HL-60/S4 (cell line): ENCODE results near the gene F13A1.

Experiments
- in situ Hi-C: fragments of 300-500 bp; cut with MboI; formaldehyde crosslinking; loops from 2 replicates; pipeline ENCODE4 v1.14.3; 2022; ENCODE audit warnings: low sequenced_read_pairs

The F13A1 gene

GRCh38 chr6:6319952-6320811, at the start of gene F13A1:
F13A1 (minus strand) TSS chr6:6320662; CDS start chr6:6318664, 1,998 bp downstream.
- in situ Hi-C loops, result no loop called here

DNA sequence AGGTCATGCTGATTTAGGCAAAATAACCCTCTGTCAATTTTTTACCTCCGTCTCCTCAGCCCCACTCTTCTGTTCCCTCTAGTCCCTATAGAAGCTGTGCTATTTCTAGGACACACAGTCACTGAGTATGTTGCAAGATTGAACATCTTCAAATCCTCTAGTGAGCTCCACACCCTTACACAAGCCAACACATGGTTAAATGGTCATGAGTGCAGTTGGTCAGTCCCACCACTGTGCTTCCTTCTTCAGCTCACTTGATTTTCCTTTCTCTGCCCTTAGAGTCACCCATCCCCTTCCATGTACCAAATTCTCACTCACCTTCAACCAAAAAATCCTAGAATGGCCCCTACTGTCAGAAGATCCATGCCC, 48.2 kb upstream of the F13A1 start:
- in situ Hi-C loops, result no loop called here

GRCh38 chr6:6368040-6368683, 47.7 kb upstream of the F13A1 start:
- in situ Hi-C loops, result no loop called here

- in situ Hi-C loops, result no loop called here
Measured at GRCh38 chr6:6366803-6367202, 46.3 kb upstream of the F13A1 start.

DNA sequence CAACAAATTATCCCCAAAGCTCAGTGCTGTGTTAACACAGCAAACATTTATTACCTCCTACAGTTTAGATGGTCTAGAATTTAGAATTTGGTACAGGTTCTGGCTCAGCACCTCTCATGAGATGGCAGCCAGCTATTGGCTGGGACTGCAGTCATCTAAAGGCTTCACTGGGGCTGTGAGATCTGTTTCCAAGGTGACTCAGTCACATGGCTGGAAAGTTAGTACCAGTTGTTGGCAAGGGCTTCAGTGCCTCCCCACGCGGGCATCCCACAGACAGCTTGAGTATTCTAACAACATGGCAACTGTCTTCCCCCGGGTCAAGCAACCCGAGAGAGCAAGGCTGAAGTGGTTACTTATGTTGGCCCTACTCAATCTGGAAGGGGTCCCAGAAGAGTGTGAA, 44.8 kb upstream of the F13A1 start:
- in situ Hi-C loops, result no loop called here

DNA sequence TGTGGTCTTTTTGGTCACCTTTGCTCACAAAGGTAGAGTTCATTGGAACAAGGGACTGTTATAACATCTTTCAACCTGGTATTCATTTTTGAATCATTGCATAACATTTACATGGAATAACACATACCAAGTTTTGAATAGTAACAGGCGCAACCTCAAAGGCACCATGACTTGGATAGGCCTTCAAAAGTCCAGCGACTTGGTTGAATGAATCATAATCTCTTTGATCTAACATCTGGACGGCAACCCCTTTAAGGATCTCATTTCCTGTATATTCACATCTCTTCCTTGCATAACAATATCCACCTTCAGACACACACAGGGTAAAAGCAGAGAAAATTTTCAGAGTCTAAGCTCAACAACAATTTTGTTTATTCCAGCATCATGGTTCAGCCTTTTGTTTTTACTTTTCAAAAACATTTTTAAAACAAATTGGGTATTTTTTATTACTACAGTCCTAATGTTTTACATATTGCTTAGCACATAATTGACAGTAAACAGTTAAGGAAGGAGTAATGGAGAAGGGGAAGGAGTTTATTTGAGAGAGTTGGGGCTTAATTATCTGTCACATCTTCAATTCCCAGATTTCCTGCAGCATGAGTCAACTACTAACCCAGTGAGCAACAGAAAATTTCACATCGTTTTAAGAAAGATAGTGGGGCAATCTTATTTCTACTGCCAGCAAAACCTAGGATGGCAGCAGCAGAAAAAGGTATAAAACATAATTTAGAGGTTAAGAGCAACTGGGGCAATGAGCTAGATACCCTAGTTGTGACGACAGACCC, 41.8 kb upstream of the F13A1 start:
- in situ Hi-C loops, result no loop called here

- in situ Hi-C loops, result no loop called here
Measured at GRCh38 chr6:6357530-6357929, 37.1 kb upstream of the F13A1 start.

DNA sequence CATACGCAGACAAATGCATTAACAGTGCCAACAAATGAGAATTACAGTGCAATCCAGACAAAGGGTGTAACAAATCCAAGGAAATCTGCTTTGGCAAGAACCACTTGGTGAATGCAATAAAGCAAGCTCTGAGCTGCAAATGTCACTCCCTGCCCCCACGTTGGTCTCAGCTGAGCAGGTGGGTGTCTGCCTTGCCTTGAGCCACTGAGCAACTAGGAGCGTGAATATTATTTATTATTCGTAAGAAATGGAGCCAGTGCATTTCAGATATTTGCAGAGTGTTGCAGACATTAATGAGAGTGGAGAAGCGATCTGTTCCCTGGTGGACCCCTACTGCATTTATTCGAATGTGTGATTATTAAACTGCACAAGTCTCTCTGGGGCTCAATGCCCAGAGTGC, 36.6 kb upstream of the F13A1 start:
- in situ Hi-C loops, result no loop called here

DNA sequence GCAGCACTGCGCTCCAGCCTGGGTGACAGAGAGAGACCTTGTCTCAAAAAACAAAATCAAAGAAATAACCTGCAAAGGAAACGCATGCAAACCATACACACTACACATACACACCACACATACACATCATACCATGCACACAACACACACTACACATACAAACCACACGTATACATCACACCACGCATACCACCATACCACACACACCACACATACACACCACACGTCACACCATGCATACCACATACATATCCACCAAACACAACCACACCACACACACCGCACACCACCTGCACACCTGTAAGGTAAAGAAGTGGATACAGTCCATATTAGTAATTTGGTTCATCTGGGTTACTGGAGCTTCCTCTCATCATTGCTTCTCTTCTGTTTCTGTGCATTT, 32.3 kb upstream of the F13A1 start:
- in situ Hi-C loops, result no loop called here

DNA sequence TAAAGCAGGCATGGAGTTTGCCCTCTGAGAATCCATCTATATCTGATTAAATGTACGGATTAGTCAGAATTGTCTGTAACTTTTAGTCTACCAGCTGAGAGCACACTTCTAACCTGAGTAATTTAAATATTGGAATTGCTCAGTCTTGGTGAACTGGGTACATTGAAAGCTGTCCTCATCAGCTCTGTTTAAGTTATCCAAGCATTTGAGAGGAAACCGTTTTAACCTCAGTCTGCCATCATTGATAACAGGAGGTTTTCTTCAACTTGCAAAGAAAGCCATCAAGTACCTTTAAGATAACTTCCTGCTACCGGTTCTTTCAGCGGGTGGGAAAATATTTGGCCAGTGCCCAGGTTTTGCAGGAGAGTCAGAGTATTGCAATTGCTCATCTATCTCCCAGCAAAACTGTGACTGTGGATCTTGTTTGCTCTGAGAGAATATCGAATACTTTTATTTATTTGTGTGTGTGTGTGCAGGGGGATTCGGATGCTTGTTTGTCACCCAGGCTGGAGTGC, 31.1 kb upstream of the F13A1 start:
- in situ Hi-C loops, result no loop called here

- in situ Hi-C loops, result no loop called here
Measured at GRCh38 chr6:6350696-6351095, 30.2 kb upstream of the F13A1 start.

DNA sequence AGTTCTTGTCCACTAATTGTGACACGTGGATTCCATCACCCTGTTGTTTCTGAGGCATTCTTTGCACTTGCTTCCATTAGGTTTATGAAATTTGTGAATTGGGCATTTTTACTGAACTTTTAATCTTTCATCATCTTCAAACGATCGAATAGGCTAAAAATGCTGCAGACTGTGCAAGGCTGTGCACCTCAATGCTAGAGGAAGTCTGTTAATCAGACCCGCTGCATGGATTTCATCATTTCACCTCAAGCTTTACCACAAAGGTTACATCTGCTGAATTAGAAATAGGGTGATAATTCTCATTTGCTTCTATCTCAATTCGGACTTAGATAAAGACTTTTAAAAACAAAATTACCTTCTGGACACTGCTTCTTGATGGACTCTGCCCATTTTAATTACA, 27.8 kb upstream of the F13A1 start:
- in situ Hi-C loops, result no loop called here

DNA sequence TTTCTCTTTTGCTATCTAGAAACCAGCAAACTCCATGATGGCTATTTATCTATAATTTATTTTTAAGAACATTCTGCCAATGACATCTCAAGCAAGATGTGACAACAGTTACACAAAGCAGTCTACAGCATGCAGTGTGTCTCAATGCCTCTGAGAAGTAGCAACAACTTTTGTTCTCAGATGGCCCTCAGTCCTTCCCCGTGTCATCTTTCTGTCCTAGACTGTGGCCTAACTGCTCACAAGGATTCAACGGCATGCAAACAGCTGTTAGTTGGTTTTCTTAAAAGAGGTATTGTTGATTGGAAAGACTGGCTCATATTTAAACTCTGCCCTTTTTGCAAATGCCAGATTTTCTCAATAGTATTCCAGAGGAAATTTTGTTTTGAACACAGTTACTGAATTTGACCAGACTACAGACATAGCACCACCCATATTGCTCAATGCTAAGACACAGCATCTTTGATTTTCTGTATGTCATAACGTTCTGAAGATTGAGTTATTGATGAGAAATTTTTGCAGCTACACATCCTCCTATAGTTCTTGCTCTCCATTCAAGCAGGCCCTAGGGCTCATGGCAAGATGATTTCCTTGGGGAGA, 26.1 kb upstream of the F13A1 start:
- in situ Hi-C loops, result no loop called here

DNA sequence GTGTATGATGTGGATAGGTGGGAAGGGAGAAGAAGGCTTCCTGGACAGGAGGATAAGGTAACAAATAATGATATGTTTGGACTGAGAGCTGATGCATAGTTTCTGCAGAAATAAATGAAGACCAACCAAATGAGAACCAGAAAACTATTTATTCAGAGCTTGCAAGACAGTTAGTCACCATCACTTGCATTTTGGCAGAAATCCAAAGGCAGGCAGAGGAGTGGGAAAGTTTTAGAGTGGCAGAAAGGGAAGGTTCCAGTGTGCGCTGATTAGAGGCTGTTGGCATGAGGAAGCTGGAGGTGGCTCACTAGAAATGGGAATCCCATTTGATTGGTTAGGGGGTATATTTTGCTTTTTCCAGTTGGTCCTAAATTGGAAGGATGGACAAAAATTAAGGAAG, 13.0 kb upstream of the F13A1 start:
- in situ Hi-C loops, result no loop called here

- in situ Hi-C loops, result no loop called here
Measured at GRCh38 chr6:6332811-6333244, 12.4 kb upstream of the F13A1 start.

GRCh38 chr6:6331946-6332601, 11.6 kb upstream of the F13A1 start:
- in situ Hi-C loops, result no loop called here

DNA sequence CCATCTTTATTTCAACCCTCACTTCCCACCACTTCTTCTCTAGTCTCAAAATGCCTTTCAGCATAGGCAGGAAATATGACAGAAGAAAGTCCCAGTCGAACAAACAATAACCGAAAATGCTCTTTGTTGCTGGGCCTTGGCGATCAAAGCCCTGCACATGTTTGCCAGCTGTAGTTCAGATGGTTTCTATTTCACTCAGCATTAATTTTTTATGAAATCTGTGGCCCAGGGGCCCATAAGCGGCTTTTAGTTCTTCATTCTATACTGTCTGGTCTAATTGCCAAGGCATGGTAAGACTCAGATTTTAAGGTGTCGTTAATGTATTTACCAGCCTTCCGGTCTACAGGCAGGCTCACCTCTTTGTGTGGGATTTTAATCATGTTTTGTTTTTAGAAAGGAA, 10.9 kb upstream of the F13A1 start:
- in situ Hi-C loops, result no loop called here

GRCh38 chr6:6330407-6330806, 9.9 kb upstream of the F13A1 start:
- in situ Hi-C loops, result no loop called here

GRCh38 chr6:6328451-6328850, 8.0 kb upstream of the F13A1 start:
- in situ Hi-C loops, result no loop called here

DNA sequence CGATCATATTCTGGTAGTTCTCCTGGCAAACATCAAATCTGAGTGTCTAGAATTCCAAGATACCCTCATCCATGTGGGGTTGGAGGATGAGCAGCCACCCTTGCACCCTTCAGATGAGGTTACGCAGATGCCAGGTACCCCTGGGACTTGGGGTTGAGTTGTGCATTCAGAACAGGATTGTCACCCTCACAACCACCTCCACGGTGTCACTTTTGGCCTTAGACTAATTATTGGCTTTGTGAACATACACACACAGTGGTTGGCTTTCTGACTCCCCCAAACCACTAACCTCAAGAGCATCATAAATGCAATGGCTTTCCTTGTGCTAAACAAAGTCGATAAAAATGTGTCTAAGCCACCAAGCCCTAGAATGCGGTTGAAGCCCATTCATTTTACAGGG, 2.9 kb upstream of the F13A1 start:
- in situ Hi-C loops, result no loop called here

DNA sequence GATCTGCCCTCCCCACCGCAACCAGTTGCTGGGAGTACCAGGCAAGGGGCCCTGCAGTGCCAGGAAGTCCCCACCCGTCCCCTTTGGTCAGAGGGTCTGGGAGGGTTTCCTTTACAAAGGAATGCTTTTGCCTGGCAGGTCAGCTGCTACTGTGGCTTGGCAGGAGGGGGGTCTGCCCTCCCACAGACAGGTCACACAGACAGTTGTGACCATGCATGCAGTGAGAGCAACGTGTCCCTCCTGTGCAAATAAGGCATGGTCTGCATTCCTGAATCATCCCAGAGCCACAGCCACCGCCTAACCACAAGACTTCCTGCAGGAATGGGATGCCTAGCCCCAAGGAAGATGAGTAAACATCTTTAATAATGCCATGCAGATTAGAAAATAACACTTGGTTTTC, 439 bp upstream of the F13A1 start:
- in situ Hi-C loops, result no loop called here
